HG03045 (cell line): ENCODE measurements around the gene KDM4D.
"Not testable (repeated sequence)": the region's sequence is repeated elsewhere in the genome, so short reads cannot be mapped to it uniquely, and the experiment has no call there.

Experiments used
- ATAC-seq: cut with Tn5 transposase; IDR thresholded peaks from one replicate; pipeline ENCODE4 v1.9.1; 2021; ENCODE audit warnings: mild to moderate bottlenecking, moderate library complexity; ENCODE audit not compliant: unreplicated experiment

KDM4D gene

DNA sequence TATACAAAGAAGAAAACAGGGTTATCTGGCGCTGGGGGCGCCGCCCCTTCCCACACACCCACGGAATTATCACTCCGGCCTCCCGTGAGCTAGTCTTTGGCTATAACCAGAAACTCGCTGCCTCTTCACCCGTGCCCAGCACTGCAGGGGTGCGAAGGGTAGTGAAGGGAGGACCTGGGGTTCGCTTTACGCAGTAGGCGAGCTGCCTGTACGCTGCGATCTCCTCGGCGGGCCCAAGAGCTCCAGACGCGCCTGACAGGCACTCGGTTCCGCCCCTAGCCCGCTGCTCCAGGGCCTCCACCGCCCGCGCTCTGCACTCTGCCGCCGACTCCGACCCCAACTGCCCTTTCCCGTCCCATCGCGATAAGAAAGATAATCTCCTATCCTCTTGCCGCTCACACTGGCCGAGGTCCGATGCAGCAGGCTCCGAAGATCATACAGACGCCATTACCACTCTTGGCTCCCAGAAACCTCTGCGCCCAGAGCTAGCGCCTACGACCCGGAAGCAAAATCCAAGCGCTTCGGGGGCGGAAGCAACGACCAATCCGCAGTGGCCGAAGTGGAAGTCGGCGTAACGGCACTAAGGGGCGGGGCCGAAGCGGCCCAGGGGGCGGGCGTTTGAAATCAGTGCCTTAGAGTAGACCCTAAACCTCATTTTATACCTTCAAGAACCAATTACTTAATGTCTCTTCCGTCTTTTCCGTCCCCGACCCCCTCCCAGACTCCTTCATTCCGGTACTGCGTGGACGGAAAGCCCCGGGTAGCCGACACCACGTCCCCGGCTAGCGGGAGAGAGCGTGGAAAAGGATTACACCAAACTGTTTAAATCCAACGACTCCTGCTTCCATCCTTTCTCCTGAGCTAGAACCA lies at the start of gene KDM4D, which contains the start of gene CWC15:
KDM4D (plus strand) TSS at position 611 of the 870 bp plus-strand sequence. CDS start 23,664 bp downstream, outside the sequence.
CWC15 (minus strand) TSS at position 458 of the 870 bp plus-strand sequence. CDS start 1,371 bp downstream, outside the sequence.
- peak; percentile 100 for ATAC-seq

DNA sequence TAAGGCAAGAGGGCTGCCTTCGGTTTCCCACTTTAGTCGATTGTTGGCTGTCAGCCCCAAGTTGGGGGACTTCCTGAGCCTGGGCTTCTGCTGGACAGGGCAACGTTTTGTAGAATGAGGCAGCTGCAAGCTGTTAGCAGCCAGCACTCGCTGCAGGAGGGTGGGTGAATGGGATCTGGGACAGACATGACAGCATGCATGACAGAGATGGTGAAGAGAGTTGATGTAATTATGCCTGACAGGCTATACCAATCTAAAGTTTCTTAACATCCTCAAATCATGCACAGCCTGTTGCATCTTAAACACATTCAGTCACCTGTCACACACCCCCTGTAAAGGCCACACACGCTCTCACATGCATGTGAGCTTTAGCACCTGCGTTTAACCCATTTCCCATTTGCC lies 49.3 kb upstream of the KDM4D start:
- ATAC-seq = no peak

DNA sequence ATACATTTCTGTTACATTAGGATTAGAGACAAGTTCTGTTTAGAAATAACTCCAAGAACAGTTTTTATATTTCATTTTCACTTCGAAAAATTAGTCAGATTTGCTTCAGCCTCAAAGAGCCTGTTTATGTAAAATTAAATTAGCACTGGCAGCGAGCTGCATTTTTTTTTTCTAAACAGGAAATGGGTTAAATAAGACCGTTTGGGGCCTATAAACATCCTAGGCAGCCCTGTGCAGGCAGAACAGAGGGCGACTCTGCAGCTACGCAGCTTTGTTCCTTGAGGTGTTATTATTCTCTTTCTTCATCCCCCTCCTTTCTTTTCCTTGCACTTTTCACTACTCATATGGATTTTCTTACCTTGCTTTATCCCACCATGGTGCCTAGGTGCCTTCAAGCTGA lies 48.9 kb upstream of the KDM4D start:
- ATAC-seq = no peak

DNA sequence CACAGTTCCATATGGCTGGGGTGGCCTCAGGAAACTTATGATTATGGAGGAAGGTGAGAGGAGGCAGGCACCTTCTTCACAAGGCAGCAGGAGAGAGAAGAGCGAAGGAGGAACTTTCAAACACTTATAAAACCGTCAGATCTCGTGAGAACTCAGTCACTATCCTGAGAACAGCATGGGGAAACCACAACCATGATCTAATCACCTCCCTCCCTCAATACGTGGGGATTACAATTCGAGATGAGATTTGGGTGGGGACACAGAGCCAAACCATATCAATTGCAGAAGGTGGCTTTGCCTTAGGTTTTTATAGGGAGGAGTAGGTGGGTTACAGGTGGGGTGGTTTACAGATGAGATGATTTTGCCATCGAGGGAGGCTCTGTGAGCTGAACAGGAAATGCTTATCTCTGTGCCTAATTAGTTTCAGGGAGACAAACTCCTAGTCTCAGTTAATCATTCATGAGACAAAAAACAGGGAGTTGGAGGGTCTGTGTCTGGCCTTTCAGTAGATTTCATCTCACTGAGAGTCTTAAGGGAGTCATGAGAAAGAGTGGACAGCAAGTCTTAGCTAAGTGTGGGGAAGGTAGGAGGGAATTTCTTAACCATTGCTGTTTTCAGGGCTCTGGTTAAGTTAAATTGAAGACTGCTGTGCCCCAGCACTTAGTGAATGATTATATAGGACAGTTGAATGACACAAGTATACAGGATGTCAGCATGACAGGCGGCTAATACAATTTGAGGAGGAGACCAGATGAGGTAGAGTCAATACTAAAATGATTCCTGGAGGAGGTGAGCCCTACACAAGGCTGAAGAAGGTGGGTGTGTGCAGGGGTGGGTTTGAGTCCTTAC lies 47.9 kb upstream of the KDM4D start:
- no peak for ATAC-seq

DNA sequence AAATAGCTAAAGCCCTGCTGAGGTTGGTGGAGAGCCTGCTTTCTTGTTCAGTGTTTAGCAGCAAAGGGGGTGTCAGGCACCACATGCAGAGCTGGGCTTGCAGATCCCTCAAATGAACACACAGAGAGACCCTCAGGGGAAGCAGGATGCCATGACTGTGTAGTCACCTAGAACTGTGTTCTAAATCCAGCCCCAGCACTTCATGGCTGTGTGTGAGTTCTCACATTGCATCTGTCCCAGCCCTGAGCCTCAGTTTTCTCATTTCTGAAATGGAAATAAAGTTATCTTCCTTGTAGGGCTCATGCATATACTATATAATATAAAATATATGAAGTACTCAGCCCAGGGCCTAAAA lies 47.3 kb upstream of the KDM4D start:
- ATAC-seq = no peak

DNA sequence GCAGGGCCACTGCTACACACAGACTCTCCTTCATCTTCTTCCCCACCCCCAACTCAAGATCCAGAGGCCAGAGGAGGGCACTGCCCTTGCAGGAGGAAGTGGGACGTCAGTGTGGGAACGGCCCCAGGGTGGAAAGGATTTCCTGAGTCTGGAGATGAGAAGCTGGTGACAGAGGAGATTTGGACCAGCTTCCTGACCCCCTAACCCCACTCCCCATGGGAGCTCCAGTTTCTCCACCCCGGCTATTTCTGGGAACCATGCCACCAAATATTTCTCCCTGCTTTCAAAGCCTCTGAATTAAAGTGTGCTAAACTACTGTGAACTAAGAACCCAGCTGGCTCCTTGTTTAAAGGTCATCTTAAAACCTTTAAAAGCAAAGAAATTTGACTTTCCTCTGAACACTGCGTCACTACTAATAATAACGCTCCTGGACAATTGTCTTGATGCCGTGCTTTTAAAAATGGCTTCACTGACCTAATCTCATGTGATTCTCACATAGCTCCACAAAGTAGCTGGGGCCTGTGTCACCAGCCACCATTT lies 46.7 kb upstream of the KDM4D start:
- ATAC-seq = no peak

DNA sequence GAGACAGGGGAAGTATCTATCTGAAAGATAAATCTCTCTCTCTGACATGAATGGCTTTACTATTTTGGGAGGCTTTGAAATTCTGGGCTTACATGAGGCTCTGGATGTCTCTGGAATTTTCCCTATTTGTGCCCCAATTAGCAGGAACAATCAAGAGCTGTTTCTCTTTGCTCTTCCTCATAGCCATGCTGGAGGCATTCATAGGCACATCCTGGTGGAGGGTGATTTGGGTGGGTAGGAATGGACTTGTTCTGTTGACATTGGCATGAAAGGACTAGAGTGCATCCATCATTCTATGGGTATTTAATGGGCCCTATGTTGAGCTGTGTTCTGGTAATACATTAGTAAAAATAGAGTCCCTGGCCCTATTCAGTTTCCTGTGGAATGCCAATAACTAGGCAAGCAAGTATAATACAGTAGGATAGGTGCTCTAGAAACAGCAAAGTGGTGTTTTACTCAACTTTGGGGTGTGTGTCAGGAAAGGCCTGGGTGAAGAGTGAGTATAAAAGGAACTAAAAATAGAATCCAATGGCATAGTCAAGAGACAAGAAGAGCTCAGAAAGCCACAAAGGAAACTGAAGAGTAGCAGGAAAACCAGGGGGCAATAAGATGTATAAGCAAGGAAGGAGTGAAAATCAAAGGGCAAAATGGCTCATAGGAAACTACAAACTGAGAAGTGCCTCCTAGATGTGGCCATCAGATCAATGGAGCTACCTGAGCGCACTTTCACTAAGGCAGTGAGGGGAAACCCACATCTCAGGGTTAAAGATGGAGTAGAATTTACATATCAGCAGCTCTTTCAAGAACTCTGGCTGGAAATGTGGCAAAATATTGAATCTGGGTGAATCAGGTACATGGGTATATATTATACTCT lies 45.2 kb upstream of the KDM4D start:
- no peak for ATAC-seq

DNA sequence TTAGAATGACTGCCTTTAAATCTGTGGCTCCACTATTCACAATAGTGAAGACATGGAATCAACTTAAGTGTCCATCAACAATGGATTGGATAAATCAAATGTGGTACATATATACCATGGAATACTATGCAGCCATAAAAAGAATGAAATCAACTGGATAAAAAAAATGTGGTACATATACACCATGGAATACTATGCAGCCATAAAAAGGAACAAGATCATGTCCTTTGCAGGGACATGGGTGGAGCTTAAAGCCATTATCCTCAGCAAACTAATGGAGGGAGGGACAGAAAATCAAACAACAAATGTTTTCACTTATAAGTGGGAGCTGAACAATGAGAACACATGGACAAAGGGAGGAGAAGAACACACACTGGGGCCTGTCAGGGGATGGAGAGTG lies 41.4 kb upstream of the KDM4D start:
- not testable (repeated sequence) for ATAC-seq

DNA sequence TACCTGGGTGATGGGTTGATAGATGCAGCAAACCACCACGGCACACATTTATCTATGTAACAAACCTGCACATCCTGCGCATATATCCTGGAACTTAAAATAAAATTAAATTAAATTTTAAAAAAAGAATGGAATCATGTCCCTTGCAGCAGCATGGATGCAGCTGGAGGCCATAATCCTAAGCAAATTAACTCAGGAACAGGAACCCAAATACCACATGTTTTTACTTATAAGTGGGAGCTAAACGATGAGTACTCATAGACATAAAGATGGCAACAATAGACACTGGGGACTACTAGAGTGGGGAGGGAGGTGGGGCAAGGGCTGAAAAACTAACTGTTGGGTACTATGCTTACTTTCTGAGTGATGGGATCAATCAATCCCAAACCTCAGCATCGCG lies 41.0 kb upstream of the KDM4D start:
- no peak for ATAC-seq

DNA sequence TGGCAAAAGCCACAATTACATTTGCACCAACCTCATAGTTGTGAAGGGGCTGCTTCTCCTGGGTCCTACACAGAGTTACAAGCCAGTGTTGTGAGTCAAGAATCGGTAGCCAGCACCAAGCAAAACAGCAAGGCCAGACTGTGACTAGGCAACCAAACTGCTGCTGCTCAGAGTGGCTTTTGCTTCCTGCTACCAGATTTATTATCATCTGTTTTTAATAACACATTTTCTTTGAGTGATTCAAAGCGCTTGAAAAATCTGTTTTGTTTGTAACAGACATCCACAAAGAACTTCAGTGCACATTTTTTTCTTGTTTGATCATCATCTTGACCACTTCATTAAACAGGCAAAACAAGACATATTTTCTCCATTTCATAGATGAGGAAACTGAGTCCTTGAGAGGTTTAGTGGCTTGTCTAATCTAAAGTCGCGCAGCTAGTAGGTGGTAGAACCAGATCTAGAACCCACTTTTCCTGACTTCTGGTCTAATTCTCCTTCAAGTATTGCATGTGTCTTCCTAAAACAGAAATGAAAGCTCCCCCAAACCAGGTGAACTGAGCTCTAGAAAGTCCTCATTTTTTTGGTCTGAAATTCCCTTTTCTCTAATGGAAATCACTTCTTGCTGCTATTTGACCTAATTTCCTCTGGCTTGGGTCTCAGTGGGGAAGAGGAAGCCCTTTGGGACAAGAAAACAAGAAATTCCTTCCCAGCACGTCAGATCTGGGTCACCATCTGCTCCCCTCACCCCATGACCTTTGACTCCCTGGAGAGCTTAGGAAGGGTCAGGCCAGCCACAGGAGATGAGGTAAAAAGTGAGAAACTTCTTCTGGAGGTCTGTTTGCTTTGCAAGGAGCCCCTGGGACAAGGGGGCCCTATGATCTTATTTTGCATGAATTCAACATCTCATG lies 40.0 kb upstream of the KDM4D start:
- no peak for ATAC-seq

DNA sequence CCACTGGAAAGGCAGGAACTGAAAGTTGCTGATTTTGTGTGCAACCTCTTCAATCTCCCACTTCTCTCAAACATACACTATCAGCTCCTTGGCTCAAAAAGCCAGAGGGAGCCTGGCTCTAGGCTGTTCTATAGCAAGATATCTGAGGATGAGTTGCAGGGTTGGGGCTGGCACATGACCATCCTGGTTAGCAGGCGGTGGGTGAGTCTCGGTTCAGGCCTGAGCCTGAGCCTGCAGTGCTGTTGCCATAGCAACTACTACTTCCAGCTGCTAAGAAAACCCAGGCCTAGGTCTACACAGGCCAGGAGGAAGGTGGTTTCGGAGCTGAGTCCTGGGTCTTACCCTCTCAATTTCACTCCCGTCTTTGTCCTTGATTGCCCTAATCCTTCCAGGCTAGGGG lies 39.1 kb upstream of the KDM4D start:
- ATAC-seq = no peak

DNA sequence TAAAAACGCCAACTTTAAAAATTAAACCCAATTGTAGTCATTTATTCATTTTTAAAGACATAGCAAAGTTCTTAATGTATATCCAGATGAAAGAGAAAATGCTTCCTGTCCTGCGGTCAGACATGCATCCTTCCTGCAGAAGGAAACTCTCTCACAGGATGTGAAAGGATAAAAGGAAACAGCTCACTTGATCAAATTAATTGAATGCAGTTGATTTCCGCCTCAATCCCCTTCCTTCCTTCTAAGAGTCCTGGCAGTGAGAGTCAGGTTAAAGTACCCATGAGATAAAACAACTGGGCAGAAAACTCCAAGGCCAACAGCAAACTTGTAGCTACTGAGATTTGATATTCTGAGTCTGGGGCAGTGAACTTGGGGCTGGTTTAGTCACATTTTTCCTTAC lies 38.7 kb upstream of the KDM4D start:
- no peak for ATAC-seq

DNA sequence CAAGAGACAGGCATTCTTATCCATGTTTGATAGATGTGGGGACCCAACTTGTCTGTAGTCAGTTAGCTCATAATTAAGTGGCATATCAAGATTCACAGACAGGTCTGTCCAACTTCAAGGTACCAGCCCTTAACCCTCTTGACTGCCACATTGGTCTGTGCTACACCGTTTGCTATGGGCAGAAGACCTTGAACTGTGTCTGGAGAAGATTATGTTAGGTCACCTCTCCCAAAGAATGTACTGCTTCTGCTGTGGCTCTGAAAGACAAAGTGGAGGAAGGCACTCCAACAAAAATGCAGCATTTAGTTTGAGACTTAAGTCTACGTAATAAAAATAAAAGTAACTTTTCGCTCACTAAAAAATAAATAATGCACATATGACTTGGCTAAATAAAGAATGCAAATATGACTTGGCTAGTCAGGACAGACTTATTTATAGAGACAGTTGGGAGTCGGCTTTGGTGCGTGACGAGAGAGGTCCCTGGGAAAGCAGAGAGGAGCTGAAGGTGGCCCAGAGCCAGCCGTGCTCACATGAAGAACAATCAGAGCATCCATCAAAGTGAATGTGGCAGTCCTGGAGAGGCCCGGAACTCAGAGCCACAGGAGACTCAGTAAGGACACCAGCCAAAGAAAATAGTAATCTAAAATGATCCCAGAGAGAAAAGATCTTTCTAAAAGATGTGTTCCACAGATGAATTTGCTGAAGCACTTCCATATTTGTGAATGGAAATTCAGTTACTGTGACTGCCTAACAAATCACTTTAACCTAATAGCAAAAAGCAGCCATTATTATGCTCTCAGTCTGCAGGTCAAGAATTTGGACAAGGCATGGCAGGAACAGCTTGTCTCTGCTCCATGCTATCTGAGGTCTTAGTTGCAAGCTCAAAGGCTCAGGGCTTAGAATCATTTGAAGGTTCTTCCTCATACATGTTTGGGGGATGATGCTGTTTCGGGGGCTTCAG lies 35.1 kb upstream of the KDM4D start:
- ATAC-seq = no peak

DNA sequence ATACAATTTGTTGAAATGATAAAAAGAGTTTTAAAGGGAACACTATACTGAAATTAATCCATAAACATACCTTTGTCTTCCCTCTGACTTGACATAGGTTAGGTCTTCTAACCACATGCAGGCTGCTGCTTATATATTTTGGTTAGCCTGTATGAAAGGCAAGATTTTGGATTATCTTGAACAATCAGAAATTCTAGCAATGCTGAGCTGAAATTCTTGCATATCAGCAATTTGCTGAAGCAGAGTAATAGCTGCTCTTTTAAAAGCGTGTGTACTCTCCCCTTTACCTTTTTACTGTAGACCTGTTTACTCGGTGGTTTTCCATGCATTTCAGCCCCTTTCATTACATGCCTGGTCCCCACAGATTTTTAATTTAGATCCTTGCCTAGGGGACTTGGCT lies 34.2 kb upstream of the KDM4D start:
- ATAC-seq = no peak

DNA sequence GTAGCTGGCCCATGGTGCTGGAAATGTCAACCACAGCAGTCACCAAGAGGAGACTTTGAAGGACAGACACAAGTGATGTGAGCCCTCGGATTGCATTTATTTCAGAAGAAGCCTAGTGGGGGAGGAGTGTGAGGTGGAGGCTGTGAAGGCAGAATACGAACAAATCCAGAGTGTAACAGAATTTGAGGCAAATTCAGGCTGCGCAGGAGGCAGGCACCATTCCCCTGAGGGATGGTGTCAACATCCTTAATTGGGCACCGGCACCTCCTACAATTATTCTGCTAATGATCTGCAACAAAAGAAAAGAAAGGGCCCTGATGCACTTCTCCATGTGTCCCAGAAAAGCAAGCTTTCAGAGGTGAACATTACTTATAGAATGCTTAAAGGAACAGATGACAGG lies 32.4 kb upstream of the KDM4D start:
- no peak for ATAC-seq

DNA sequence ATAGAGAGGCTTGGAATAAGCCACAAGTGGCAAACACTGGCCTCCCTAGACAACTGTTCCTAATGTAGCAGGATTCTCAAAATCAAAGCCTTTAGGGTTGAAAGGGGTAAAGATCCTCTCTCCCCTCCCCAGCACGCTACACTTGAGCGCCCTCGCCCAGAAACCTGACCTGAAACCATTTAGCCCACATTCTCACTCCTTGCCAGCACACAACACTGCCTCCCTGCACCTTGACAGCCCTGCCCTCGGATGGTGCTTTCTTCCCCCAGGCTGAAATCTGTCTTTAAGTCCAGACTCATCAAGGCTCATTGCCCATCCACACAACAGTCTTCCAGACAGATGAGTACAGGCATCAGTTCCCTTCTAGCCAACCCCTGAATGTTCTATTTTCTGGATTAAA lies 26.7 kb upstream of the KDM4D start:
- ATAC-seq = no peak

DNA sequence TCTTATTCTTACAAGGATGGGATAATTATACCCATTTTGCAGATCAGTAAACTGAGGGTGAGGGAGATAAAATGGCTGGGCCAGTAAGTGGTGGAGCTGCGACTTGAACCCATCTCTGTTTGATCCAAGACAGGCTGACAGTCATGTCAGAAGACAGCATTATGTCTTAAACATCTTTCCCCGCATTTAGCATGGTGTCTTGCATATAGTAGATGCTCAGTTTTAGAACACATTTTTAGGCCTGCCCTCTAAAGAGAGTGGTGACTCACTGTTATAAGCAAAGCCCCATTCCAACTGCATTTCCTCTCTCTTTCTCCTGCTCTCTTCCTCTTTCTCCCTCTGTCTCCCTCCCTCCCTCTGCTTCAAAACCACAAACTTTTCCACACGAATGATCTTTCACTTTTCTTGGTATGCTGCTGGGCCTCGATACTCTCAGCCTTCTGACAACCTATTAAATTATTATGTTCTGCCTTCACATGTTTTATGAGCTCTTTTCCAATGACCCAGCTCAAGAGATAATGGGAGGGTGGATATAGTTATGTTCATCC lies 25.4 kb upstream of the KDM4D start:
- no peak for ATAC-seq

DNA sequence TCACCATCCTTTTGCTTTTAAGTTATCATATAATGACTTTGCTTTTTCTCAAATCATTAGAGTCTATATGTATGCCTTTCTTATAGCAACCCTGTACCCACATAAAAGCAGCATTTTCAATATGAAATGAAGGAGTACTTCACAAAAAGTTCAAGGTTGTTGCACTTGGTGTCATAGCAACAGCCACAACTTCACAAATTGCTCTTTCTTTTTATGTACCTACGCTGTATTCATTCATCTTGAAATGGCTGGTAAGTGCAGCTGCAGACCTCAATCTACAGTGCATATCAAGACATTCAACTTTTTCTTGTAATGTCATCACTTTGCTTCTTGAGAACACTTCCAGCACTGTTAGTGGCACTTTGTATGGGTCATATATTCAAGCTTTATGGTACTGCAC lies 18.8 kb upstream of the KDM4D start:
- no peak for ATAC-seq
